Omental fat pad (tissue), 4 donors: ENCODE results near the gene SPATA22. TPM values are rescaled to one million over a fixed set of nuclear protein-coding genes. Genes with fewer than 3 reads are reported as not detected.
"Not testable (repeated sequence)": the region's sequence is repeated elsewhere in the genome, so short reads cannot be mapped to it uniquely, and the experiment has no call there.

ENCODE experiments used
- ATAC-seq: fragments of 150-250 bp; one replicate; pipeline ENCODE4 v1.9.1; 2016; ENCODE audit warnings: mild to moderate bottlenecking, moderate library complexity; ENCODE audit not compliant: low FRiP score
- DNase-seq: peaks from one replicate; pipeline ENCODE4 v3.0.0-alpha.2; 2019; ENCODE audit warnings: low spot score
- total RNA-seq, 4 donors: library from RNA; depleted of rRNA; stranded (reverse); fragments of >200 nt; gene quantifications; one replicate each; pipeline ENCODE4 v1.1.0, GENCODE V29; 2016
- TF ChIP-seq, protein P1 (sequence below), 3 donors: fragments of 450-650 bp; IDR thresholded peaks; one replicate each; pipeline ENCODE4 v1.5.1; 2016 to 2017; ENCODE audit warnings: antibody characterized with exemption in 3 of 3, mild to moderate bottlenecking in 3 of 3, moderate library complexity in 2 of 3

The SPATA22 gene
- total RNA-seq, 4 donors from 2014 or later: 0.93 to 1.8 TPM; not detected in 2

DNA sequence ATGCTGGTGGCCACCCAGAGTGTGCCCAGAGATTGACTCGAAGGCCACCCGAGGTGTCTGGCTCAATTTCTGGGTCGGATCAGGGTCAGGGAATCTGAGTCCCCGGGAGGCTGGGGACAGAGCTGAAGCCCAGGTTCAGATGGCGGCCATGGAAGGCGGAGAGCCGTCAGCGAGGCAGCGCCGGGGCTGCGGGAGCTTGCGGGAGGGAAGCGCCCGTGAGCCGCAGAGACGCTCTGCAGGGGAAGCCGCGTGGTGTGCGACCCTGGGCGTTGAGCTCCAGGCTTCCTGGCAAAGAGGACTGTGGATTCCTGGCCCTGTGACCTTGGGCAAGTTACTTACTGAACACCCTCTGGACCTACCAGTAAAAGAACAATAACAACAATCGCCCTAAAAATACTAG lies 518 bp upstream of the SPATA22 start:
- TF ChIP-seq, protein P1, sequence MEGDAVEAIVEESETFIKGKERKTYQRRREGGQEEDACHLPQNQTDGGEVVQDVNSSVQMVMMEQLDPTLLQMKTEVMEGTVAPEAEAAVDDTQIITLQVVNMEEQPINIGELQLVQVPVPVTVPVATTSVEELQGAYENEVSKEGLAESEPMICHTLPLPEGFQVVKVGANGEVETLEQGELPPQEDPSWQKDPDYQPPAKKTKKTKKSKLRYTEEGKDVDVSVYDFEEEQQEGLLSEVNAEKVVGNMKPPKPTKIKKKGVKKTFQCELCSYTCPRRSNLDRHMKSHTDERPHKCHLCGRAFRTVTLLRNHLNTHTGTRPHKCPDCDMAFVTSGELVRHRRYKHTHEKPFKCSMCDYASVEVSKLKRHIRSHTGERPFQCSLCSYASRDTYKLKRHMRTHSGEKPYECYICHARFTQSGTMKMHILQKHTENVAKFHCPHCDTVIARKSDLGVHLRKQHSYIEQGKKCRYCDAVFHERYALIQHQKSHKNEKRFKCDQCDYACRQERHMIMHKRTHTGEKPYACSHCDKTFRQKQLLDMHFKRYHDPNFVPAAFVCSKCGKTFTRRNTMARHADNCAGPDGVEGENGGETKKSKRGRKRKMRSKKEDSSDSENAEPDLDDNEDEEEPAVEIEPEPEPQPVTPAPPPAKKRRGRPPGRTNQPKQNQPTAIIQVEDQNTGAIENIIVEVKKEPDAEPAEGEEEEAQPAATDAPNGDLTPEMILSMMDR (IDR thresholded peaks at IDR 0.05): no peak
- ATAC-seq (no peak), DNase-seq (no peak)

DNA sequence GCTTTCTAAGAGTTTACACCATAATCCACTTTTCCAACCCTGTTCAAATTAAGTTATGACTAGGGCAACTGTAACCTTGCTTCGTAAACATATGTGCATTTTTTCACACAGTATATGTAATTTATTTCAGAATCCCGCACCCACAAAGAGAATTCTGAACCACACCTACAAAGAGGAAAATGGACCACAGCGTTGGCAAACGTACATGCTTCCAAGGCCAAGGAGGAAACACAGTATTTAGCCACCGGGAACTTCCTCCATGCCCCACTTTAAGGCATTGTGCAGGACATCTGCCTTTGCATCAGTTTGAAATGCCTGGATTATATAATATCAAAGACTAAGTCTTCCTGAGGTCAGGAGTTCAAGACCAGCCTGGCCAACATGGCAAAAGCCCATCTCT lies 2.1 kb downstream of the SPATA22 start:
- DNase-seq (no peak), ATAC-seq (no peak)
- TF ChIP-seq, protein P1 (IDR thresholded peaks at IDR 0.05): no peak

DNA sequence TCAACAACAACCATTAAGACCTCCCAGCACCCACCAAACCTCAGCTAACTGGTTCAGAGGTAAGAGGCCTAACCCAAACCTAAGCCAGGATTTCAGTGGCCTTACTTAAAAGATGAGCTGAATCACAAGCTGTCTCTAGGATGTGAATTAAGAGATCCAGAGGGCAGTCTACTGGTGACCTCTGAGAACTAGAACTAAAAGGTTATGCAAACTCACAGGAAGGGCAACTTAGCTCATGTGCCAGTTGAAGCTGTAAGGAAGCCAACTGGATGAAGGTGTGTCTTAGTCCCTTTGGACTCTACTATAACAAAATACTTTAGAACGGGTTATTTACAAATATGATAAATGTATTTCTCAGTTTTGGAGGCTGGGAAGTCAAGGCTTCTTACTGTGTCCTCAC lies 5.3 kb downstream of the SPATA22 start:
- ATAC-seq, DNase-seq: not testable (repeated sequence)

DNA sequence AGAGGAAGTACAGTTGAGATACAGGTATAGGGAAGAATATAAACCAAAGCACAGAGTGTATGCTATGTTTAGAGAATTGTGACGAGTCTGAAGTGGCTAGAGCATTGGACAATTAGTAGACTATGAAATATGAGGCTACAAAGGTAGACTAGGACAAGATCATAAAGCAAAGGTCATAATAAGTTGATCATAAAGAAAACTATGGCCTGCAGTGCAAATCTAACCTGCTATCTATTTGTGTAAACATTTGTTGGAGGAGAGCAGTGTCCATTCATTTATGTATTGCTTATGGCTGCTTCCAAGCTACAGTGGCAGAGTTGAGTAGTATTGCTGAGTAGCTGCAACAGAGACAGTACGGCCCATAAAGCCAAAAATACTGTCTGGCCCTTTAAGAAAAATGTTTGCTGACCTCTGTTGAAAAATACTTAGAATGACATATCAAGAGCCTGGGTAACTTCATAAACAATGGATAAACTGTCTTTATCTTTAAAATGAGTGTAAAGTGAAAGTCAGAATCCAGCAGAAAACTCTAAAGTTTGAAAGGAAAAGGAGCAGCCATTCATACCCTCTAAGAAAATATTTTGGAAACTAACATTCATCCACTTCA lies 23.5 kb downstream of the SPATA22 start:
- DNase-seq (no peak), ATAC-seq (no peak)
- TF ChIP-seq, protein P1 (IDR thresholded peaks at IDR 0.05): no peak

DNA sequence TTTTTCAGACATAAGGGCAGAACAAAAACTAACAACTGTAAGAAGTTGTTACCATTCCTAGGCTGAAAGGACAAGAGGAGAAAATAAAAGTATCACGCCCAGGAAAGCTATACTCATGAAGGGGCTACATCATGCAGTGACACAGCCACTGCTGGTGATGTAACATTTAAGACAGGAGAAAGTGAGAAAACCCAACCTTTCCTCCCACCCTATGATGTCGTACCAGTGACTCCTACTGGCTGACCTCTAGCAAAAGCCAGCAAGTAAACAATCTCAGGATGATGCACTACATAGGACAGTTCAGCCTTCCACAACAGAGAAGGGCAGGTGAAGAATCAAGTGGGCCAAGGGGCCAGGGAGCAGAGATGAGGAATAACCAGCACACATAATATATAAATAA lies 24.0 kb downstream of the SPATA22 start:
- DNase-seq (no peak), ATAC-seq (no peak)
- TF ChIP-seq, protein P1 (IDR thresholded peaks at IDR 0.05): no peak

DNA sequence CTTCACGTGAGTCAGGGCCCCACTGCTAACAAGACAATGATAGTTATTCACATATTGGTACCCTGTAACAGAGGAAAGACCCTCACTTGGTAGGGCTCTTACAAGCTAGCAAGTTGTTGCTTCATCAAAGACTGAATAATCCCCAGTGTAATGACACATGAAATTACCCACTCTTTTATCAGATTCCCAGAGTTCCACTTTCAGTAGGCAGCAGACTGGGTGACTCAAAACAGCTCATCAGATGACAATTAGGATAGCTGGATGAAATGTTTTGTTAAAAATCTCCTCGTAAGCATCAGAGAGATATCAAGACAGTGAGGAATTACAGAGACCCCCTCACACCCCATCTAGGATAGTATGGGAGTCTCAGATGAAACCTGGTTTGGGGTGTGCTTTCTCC lies 31.2 kb downstream of the SPATA22 start:
- ATAC-seq (no peak), DNase-seq (no peak)
- TF ChIP-seq, protein P1 (IDR thresholded peaks at IDR 0.05): no peak

DNA sequence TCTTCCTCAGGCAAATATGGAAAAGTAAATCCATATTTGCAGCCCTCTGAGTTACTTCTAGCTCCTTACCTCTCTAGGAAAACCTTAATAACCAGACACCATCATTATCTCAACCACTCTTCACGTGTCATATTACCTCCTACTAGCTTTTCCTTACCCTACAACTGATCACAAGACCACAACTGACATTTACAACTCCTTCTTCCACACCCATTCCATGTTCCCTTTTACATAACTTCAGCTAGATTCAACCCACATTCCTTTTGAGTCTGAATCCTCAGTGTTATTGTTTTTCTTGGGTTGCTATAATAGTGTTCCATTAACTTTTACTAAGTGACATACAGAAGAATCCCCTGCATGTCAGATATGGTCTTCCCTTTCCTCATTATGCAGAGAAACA lies 33.3 kb downstream of the SPATA22 start:
- TF ChIP-seq, protein P1 (IDR thresholded peaks at IDR 0.05): no peak
- DNase-seq (no peak), ATAC-seq (no peak)
